H9 (cell line): ENCODE results near the gene PLEKHJ1. TPM values are rescaled to one million over a fixed set of nuclear protein-coding genes. Genes with fewer than 3 reads are reported as not detected.

Source experiments
- DNase-seq: peaks from one replicate; pipeline ENCODE4 v3.0.0-alpha.2; 2017
- H2AFZ ChIP-seq: one replicate; pipeline ENCODE4 v1.6.1; 2013; ENCODE audit warnings: mild to moderate bottlenecking, low read length, control low read depth, moderate library complexity
- H2AK5ac ChIP-seq: 2 replicates; pipeline ENCODE4 v1.6.1; 2013; ENCODE audit warnings: low read length, control low read depth, mixed read lengths; ENCODE audit not compliant: insufficient read length
- H2BK120ac ChIP-seq: one replicate; pipeline ENCODE4 v1.6.1; 2013; ENCODE audit warnings: low read depth, mild to moderate bottlenecking, low read length, control low read depth, inconsistent platforms; ENCODE audit not compliant: poor library complexity, severe bottlenecking
- H2BK12ac ChIP-seq: 2 replicates; pipeline ENCODE4 v1.6.1; 2013; ENCODE audit warnings: low read length, control low read depth, mixed read lengths, low read depth; ENCODE audit not compliant: insufficient read length
- H2BK15ac ChIP-seq: 2 replicates; pipeline ENCODE4 v1.6.1; 2013; ENCODE audit warnings: low read depth, low read length, control low read depth
- H2BK20ac ChIP-seq: one replicate; pipeline ENCODE4 v1.6.1; 2013; ENCODE audit warnings: low read depth, mild to moderate bottlenecking, low read length, control low read depth, inconsistent platforms; ENCODE audit not compliant: poor library complexity, severe bottlenecking
- H2BK5ac ChIP-seq: 2 replicates; pipeline ENCODE4 v1.6.1; 2013; ENCODE audit warnings: low read length, control low read depth, mixed read lengths; ENCODE audit not compliant: insufficient read length
- H3K14ac ChIP-seq: 2 replicates; pipeline ENCODE4 v1.6.1; 2013; ENCODE audit warnings: low read length, control low read depth; ENCODE audit not compliant: insufficient read depth
- H3K18ac ChIP-seq: 2 replicates; pipeline ENCODE4 v1.6.1; 2013; ENCODE audit warnings: low read depth, mild to moderate bottlenecking, mixed read lengths, low read length, control low read depth; ENCODE audit not compliant: insufficient read length
- H3K23ac ChIP-seq: 2 replicates; pipeline ENCODE4 v1.6.1; 2013; ENCODE audit warnings: low read length, control low read depth, mixed read lengths, low read depth; ENCODE audit not compliant: insufficient read length
- H3K23me2 ChIP-seq: 2 replicates; pipeline ENCODE4 v1.6.1; 2013; ENCODE audit warnings: low read depth, mild to moderate bottlenecking, mixed read lengths, low read length, control low read depth; ENCODE audit not compliant: insufficient read length, poor library complexity, severe bottlenecking
- H3K27ac ChIP-seq: 2 replicates; pipeline ENCODE4 v1.5.1; 2013; ENCODE audit warnings: low read length, control low read depth, mixed read lengths, low read depth; ENCODE audit not compliant: insufficient read length
- H3K27me3 ChIP-seq: 2 replicates; pipeline ENCODE4 v1.6.1; 2013; ENCODE audit warnings: low read length, control low read depth, inconsistent platforms; ENCODE audit not compliant: insufficient read depth
- H3K4ac ChIP-seq: 2 replicates; pipeline ENCODE4 v1.6.1; 2013; ENCODE audit warnings: low read depth, mild to moderate bottlenecking, control low read depth, inconsistent platforms, low read length, moderate library complexity
- H3K4me1 ChIP-seq: 2 replicates; pipeline ENCODE4 v1.6.1; 2013; ENCODE audit warnings: low read length, control low read depth, inconsistent platforms; ENCODE audit not compliant: insufficient read depth
- H3K4me2 ChIP-seq: 2 replicates; pipeline ENCODE4 v1.6.1; 2013; ENCODE audit warnings: low read length, control low read depth, mixed read lengths; ENCODE audit not compliant: insufficient read length, insufficient read depth
- H3K56ac ChIP-seq: 2 replicates; pipeline ENCODE4 v1.6.1; 2013; ENCODE audit warnings: low read depth, mild to moderate bottlenecking, mixed read lengths, low read length, control low read depth; ENCODE audit not compliant: insufficient read length
- H3K79me1 ChIP-seq: 2 replicates; pipeline ENCODE4 v1.6.1; 2013; ENCODE audit warnings: low read depth, mild to moderate bottlenecking, moderate library complexity, low read length, control low read depth, inconsistent platforms; ENCODE audit not compliant: insufficient read depth, poor library complexity, severe bottlenecking
- H3K79me2 ChIP-seq: 2 replicates; pipeline ENCODE4 v1.6.1; 2013; ENCODE audit warnings: low read length, control low read depth, inconsistent platforms; ENCODE audit not compliant: insufficient read depth
- H3K9ac ChIP-seq: 2 replicates; pipeline ENCODE4 v1.6.1; 2013; ENCODE audit warnings: low read length, control low read depth, mixed read lengths; ENCODE audit not compliant: insufficient read length; ENCODE audit errors: extremely low read depth
- H3K9me3 ChIP-seq: one replicate; pipeline ENCODE4 v1.6.1; 2013; ENCODE audit warnings: low read depth, low read length, inconsistent platforms; ENCODE audit not compliant: control insufficient read depth
- H3T11ph ChIP-seq: one replicate; pipeline ENCODE4 v1.6.1; 2013; ENCODE audit warnings: mild to moderate bottlenecking, low read length, control low read depth, inconsistent platforms
- H4K20me1 ChIP-seq: one replicate; pipeline ENCODE4 v1.6.1; 2013; ENCODE audit not compliant: control insufficient read depth, insufficient read length, insufficient read depth
- H4K5ac ChIP-seq: 2 replicates; pipeline ENCODE4 v1.6.1; 2013; ENCODE audit warnings: low read depth, mild to moderate bottlenecking, mixed read lengths, low read length, control low read depth; ENCODE audit not compliant: insufficient read length
- H4K8ac ChIP-seq: replicated peaks from 2 replicates; pipeline ENCODE4 v1.6.1; 2013; ENCODE audit warnings: low read length, control low read depth, mixed read lengths, low read depth; ENCODE audit not compliant: insufficient read length
- H4K91ac ChIP-seq: 2 replicates; pipeline ENCODE4 v1.6.1; 2013; ENCODE audit warnings: low read depth, mild to moderate bottlenecking, moderate library complexity, mixed read lengths, low read length, control low read depth; ENCODE audit not compliant: insufficient read length
- H3K27ac Mint-ChIP-seq, 3 experiments: 2 replicates in 2 of 3; 3 replicates in 1 of 3; pipeline ENCODE4 v1.8.0; 2020 to 2021; ENCODE audit warnings: mixed read lengths in 3 of 3, mild to moderate bottlenecking in 1 of 3, moderate library complexity in 1 of 3
- H3K27me3 Mint-ChIP-seq: 2 replicates; pipeline ENCODE4 v1.8.0; 2021; ENCODE audit warnings: low read depth, mild to moderate bottlenecking, moderate library complexity, mixed read lengths
- H3K36me3 Mint-ChIP-seq, 3 experiments: 2 replicates in 2 of 3; 3 replicates in 1 of 3; pipeline ENCODE4 v1.8.0; 2020 to 2021; ENCODE audit warnings: low read depth in 3 of 3, mixed read lengths in 3 of 3; ENCODE audit not compliant: insufficient read depth in 1 of 3
- H3K4me1 Mint-ChIP-seq, 2 experiments: 2 replicates each; pipeline ENCODE4 v1.8.0; 2020; ENCODE audit warnings: mixed read lengths in 2 of 2
- H3K4me3 Mint-ChIP-seq, 2 experiments: 2 replicates in 1 of 2; 3 replicates in 1 of 2; pipeline ENCODE4 v1.8.0; 2020 to 2021; ENCODE audit warnings: mild to moderate bottlenecking in 2 of 2, mixed read lengths in 2 of 2, moderate library complexity in 1 of 2
- H3K9me3 Mint-ChIP-seq, 2 experiments: 2 replicates in 1 of 2; 3 replicates in 1 of 2; pipeline ENCODE4 v1.8.0; 2020; ENCODE audit warnings: mild to moderate bottlenecking in 2 of 2, mixed read lengths in 2 of 2, moderate library complexity in 1 of 2
- CTCF ChIP-seq: fragments of 200-600 bp; sonication (generic); conservative IDR thresholded peaks from 3 replicates; pipeline ENCODE4 v1.8.0; 2021; ENCODE audit warnings: antibody characterized with exemption, mild to moderate bottlenecking
- WGBS: extraction: QIAGEN DNeasy Blood & Tissue Kit; methylation state at CpG from one replicate; pipeline ENCODE4 v1.1.7; 2013; ENCODE audit warnings: missing lambda C conversion rate, low lambda C conversion rate, mixed read lengths; ENCODE audit not compliant: insufficient read length; ENCODE audit errors: extremely low coverage; 5-methylcytosine and 5-hydroxymethylcytosine counted together
- total RNA-seq: library from RNA; stranded (reverse); gene quantifications from 2 replicates; pipeline ENCODE4 v1.2.1, GENCODE V29; 2021

PLEKHJ1 gene
- total RNA-seq, 1 experiment from 2014 or later: 139 TPM

- Histone ChIP-seq H3K14ac (no peak overlapping the region), H2BK15ac (no peak overlapping the region), H3K23me2 (no peaks in the 10 kb centered on the region), H3K9ac (no peak overlapping the region), H2AFZ (no peak overlapping the region), H2BK20ac (no peak overlapping the region), H2BK12ac (no peak overlapping the region), H3T11ph (no peak overlapping the region), H2AK5ac (no peak overlapping the region), H3K9me3 (no peaks in the 10 kb centered on the region), H3K56ac (no peak overlapping the region), H4K20me1 (no peaks in the 10 kb centered on the region), H2BK5ac (no peak overlapping the region), H3K4ac (no peak overlapping the region), H3K79me1 (no peaks in the 10 kb centered on the region), H3K23ac (no peak overlapping the region), H3K27ac (no peak overlapping the region), H4K91ac (no peak overlapping the region), H4K5ac (no peak overlapping the region), H3K4me2 (no peak overlapping the region), H3K18ac (no peak overlapping the region), H3K27me3 (no peaks in the 10 kb centered on the region), H4K8ac (no peak overlapping the region), H2BK120ac (no peak overlapping the region), H3K4me1 (no peaks in the 10 kb centered on the region), H3K79me2 (no peaks in the 10 kb centered on the region)
- no peak overlapping the region for H3K4me3 Mint-ChIP-seq
- H3K4me1 Mint-ChIP-seq: no peaks in the 10 kb centered on the region
- no peak for DNase-seq
- H3K9me3 Mint-ChIP-seq: no peaks in the 10 kb centered on the region
- TF ChIP-seq CTCF: no peak
- no CpG with 5 or more reads among the region's 67 CpGs for WGBS
- no peak overlapping the region for H3K27ac Mint-ChIP-seq
- H3K36me3 Mint-ChIP-seq: peaks cover 9 to 47% (median 40%) of the 10 kb centered on the region in 3 experiments; a peak in 6 of 7 replicates
- H3K27me3 Mint-ChIP-seq: no peaks in the 10 kb centered on the region; the same call in 1 of the 2 replicates
Measured at GRCh38 chr19:2227415-2228156, 8.5 kb downstream of the PLEKHJ1 start.
